Lung (tissue), 12 donors: ENCODE measurements around the gene CDH4. TPM values are rescaled to one million over a fixed set of nuclear protein-coding genes. Genes with fewer than 3 reads are reported as not detected.

ENCODE experiments used
- ATAC-seq: fragments of 200-7000 bp; cut with Tn5 transposase; one replicate; pipeline ENCODE4 v1.9.1; 2020; ENCODE audit warnings: moderate number of reproducible peaks; ENCODE audit not compliant: insufficient read depth, low FRiP score
- DNase-seq, 3 donors: peaks; one replicate each; pipeline ENCODE4 v3.0.0-alpha.2; 2013 to 2017
- H3K27ac ChIP-seq, 2 donors: one replicate each; pipeline ENCODE4 v1.5.1; 2013; ENCODE audit warnings: mild to moderate bottlenecking in 2 of 2, moderate library complexity in 2 of 2, control low read depth in 1 of 2, inconsistent platforms in 1 of 2, low read depth in 1 of 2, low read length in 1 of 2
- H3K27me3 ChIP-seq, 3 donors: one replicate each; pipeline ENCODE4 v1.5.1; 2013; ENCODE audit warnings: low read length in 2 of 3; ENCODE audit not compliant: control insufficient read depth in 3 of 3, insufficient read depth in 3 of 3
- H3K36me3 ChIP-seq, 4 donors: one replicate each; pipeline ENCODE4 v1.5.1; 2013; ENCODE audit warnings: low read length in 4 of 4, mild to moderate bottlenecking in 1 of 4, moderate library complexity in 1 of 4; ENCODE audit not compliant: control insufficient read depth in 4 of 4, insufficient read depth in 4 of 4
- H3K4me1 ChIP-seq, 5 donors: one replicate each; pipeline ENCODE4 v1.5.1; 2013; ENCODE audit warnings: low read length in 5 of 5, mild to moderate bottlenecking in 2 of 5, moderate library complexity in 1 of 5; ENCODE audit not compliant: control insufficient read depth in 5 of 5, insufficient read depth in 5 of 5
- H3K4me3 ChIP-seq: one replicate; pipeline ENCODE4 v1.5.1; 2013; ENCODE audit warnings: mild to moderate bottlenecking, control low read depth, moderate library complexity
- H3K9ac ChIP-seq, 2 donors: one replicate each; pipeline ENCODE4 v1.5.1; 2013; ENCODE audit warnings: low read length in 2 of 2, control low read depth in 1 of 2; ENCODE audit not compliant: insufficient read depth in 1 of 2
- H3K9me3 ChIP-seq, 4 donors: one replicate each; pipeline ENCODE4 v1.5.1; 2013; ENCODE audit warnings: low read length in 3 of 4, mild to moderate bottlenecking in 1 of 4, moderate library complexity in 1 of 4; ENCODE audit not compliant: control insufficient read depth in 4 of 4, insufficient read depth in 3 of 4
- CTCF ChIP-seq: IDR thresholded peaks from 2 replicates; pipeline ENCODE4 v1.5.1; 2012; ENCODE audit warnings: mild to moderate bottlenecking; ENCODE audit errors: control extremely low read depth, extremely low read depth
- WGBS, 2 donors: extraction: QIAGEN DNeasy Blood & Tissue Kit; methylation state at CpG; one replicate each; pipeline ENCODE4 v1.1.7; 2013; 5-methylcytosine and 5-hydroxymethylcytosine counted together
- polyA plus RNA-seq, 2 donors: library from polyadenylated mRNA; stranded (reverse); fragments of 200-250 nt; gene quantifications; one replicate each; pipeline ENCODE4 v1.2.1, GENCODE V29; 2013
- total RNA-seq, 2 donors: library from RNA; depleted of rRNA in 1 of 2; stranded (reverse); fragments of >200 nt in 1 of 2; gene quantifications; one replicate each; pipeline ENCODE4 v1.2.1, GENCODE V29; 2014 to 2021
- donor health status: control.
- donor health status: control.
- donor health status: Bipolar disorder and iron deficiency.
- donor health status: healthy.
- donor health status: DM: yes; HTN: yes; CAD: no.

CDH4 gene
- total and polyA plus RNA-seq, 4 donors: 0.10 to 2.1 (median 0.34) TPM

GRCh38 chr20:61600016-61600415, 348.0 kb downstream of the CDH4 start:
- ATAC-seq (no peak), DNase-seq (no peak)
- Histone ChIP-seq H3K9me3 (peaks cover 0 to 50% (median 3%) of the 10 kb centered on the region in 4 donors), H3K4me1 (no peaks in the 10 kb centered on the region), H3K27me3 (peaks cover 0 to 4% (median 0%) of the 10 kb centered on the region in 3 donors), H3K4me3 (no peak overlapping the region), H3K9ac (no peak overlapping the region), H3K36me3 (no peaks in the 10 kb centered on the region), H3K27ac (no peak overlapping the region)
- 81 to 84% methylated on average over 16 of the region's 16 CpGs for WGBS, 2 donors
- TF ChIP-seq CTCF: no peak

- TF ChIP-seq CTCF: no peak
- Histone ChIP-seq H3K4me1 (no peaks in the 10 kb centered on the region), H3K27me3 (peaks cover 0 to 4% (median 0%) of the 10 kb centered on the region in 3 donors), H3K9ac (no peak overlapping the region), H3K4me3 (no peak overlapping the region), H3K36me3 (no peaks in the 10 kb centered on the region), H3K9me3 (peaks cover 0 to 38% (median 3%) of the 10 kb centered on the region in 4 donors), H3K27ac (no peak overlapping the region)
- no peak for ATAC-seq
- 93 to 94% methylated on average over 12 of the region's 12 CpGs for WGBS, 2 donors
- no peak for DNase-seq
Measured at GRCh38 chr20:61601361-61601760, 349.3 kb downstream of the CDH4 start.

- no peak for DNase-seq
- Histone ChIP-seq H3K4me1 (no peaks in the 10 kb centered on the region), H3K9ac (no peak overlapping the region), H3K27me3 (peaks cover 0 to 4% (median 0%) of the 10 kb centered on the region in 3 donors), H3K9me3 (peaks cover 0 to 34% (median under 1%) of the 10 kb centered on the region in 4 donors), H3K27ac (no peak overlapping the region), H3K36me3 (no peaks in the 10 kb centered on the region), H3K4me3 (no peak overlapping the region)
- WGBS, 2 donors: 92 to 96% methylated on average over 14 of the region's 14 CpGs
- no peak for ATAC-seq
- no peak for TF ChIP-seq CTCF
Measured at GRCh38 chr20:61601853-61602252, 349.8 kb downstream of the CDH4 start.

- TF ChIP-seq CTCF: no peak
- no peak overlapping the region for H3K4me3 ChIP-seq
- ATAC-seq (no peak), DNase-seq (no peak)
- H3K4me1 ChIP-seq: no peaks in the 10 kb centered on the region
- peaks cover 0 to 4% (median 0%) of the 10 kb centered on the region in 3 donors for H3K27me3 ChIP-seq
- no peak overlapping the region for H3K27ac ChIP-seq
- H3K36me3 ChIP-seq: no peaks in the 10 kb centered on the region
- peaks cover 0 to 30% (median 0%) of the 10 kb centered on the region in 4 donors for H3K9me3 ChIP-seq
- no peak overlapping the region for H3K9ac ChIP-seq
- WGBS, 2 donors: 82 to 90% methylated on average over 5 of the region's 5 CpGs
Measured at GRCh38 chr20:61603715-61604114, 351.7 kb downstream of the CDH4 start.
